Measurements from ENCODE around the gene ANXA3.
"Not testable (repeated sequence)": the region's sequence is repeated elsewhere in the genome, so short reads cannot be mapped to it uniquely, and the experiment has no call there.

GRCh38 chr4:78547899-78548298 is 3.7 kb upstream of the ANXA3 start:
- not testable (repeated sequence) for TF ChIP-seq CTCF, POLR2A, POLR2AphosphoS5 (IDR thresholded peaks at IDR 0.05)
